DMS 273 treated with DMSO at 0.1 percent for 48 hours (cell line): ENCODE results near the gene ZXDC.

Source experiments
- DNase-seq: peaks from one replicate; lab custom pipeline; 2025; lab: John Stamatoyannopoulos, UW

ZXDC gene

DNA sequence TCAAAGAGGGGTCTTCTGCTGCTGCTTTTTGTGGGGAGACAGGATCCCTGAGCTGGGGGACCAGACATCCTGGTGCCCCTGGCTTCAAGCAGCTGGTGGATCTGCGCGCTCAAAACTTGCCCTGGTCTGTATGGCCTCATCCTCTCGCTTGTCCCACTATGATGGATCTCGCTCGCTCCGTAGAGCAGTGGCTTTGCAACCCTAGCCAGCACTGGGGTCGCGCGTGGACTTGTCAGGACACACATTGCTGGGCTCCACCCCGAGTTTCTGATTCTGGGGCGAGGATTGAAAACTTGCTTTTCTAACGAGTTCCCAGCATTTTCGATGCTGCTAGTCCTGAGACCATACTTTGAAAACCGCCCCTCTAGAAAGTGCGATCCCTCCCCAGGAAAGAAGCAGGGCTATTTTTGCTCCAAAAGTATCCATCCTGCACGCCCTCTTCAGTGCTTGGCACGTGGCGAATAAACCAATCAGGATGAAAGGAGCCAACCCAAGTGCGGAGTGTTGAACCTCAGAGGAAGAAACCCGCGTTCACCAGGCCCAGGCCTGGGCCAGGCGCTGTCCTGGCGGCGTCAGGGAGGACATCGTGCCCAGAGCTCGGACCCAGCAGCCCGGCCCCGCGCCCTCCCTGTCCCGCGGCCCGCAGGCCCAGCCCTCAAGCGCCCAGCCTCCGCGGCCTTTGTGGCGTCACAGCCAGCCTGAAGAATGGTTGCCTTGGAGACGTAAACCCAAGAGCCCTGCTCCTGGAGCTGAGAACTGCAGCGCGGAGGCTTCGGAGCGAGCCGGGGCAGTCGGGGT, 81.3 kb downstream of the ZXDC start, which contains the start of gene CFAP100:
TSS of gene CFAP100 (plus strand) at position 731 of the 798 bp plus-strand sequence. CDS start 1,092 bp downstream, outside the sequence.
- DNase-seq: no peak

DNA sequence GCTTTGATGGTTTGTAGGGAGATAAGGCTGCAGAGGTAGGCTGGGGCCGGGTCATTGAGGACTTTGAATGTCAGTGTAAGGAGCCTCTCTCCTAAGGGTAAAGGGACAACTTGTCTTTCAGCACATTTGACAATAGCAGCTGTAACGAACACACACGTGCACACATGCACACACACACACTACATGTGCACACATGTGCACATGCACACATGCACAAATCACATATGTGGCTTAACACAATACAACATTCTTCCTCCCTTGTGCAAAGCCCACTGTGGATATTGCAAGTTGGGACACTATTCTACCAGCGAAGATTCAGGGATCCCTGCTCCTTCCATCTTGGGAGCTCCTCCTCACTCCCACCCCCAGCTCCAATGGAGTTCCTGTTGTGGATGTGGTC, 82.1 kb downstream of the ZXDC start:
- DNase-seq: no peak

DNA sequence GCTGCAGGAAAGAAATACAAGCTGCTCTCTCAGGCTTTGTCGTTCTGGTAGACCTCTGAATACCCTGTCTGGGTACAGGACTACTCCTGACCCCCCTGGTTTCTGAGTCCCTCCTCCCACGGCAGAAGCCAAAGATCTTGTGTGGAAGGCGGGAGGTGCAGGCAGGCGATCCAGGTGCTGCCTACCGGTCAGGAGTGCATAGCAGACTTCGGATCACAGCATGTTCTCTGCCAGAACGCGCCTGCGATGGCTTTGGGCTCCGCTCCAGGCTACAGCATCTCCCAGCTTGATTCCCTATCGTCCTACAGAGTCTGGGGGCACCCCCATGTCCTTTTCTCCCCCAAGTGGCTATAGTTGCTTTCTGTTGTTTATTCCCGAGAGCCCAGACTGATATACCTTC, 83.4 kb downstream of the ZXDC start:
- DNase-seq: no peak

DNA sequence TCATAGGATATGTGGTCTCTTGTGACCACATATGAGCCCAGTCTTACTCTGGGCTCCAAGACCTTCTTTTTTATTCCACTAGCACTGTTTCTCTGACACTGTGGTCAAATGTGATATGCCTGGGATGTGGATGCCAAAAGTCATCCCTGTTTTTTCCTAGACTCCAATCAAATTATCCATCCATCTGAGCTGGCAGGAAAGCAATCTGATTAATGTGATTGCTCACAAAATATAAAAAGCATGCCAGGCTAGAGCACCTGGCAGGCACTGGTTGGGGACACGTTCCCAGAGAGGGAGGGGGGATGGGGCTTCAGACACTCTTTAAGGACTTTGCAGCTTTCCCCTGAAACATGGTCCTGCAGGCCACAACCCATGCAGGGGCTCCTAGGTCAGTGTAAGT, 84.1 kb downstream of the ZXDC start:
- DNase-seq: no peak

DNA sequence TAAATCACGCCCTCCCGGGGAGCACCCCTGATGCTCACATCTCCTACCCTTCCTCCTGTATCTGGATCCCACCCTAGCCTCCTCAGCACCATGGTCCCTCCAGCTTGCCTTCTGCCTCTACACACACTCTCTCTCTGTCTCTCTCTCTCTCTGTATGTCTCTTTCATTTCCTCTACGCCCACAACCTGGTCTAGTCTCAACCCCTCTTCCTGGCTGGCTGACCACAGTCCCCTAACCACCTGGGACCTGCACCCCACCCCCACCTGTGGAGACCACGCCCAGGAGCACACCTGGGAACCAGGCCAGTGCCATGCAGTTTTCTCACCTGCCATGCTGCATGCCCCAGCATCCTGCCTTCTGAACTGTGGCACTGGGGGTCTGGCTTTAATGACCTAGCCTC, 84.9 kb downstream of the ZXDC start:
- DNase-seq: no peak

DNA sequence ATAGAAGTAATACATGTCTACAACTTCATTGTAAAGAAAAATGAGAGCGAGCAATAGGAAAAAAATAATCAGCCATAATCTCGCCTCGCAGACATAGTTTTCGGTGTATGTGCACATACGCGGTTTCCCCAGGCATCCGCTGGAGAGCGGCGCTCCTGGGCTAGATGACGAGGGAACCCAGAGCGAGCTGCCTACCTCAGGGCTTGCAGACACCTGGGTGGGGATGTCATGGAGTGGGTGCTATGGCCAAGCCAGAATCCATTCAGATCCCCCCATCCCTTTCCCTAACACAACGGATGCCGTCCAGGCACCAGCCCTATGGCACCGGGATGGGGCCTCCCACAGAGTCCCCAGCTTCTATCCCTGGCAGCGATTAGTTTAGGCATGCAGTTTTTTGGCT, 85.5 kb downstream of the ZXDC start:
- no peak for DNase-seq

DNA sequence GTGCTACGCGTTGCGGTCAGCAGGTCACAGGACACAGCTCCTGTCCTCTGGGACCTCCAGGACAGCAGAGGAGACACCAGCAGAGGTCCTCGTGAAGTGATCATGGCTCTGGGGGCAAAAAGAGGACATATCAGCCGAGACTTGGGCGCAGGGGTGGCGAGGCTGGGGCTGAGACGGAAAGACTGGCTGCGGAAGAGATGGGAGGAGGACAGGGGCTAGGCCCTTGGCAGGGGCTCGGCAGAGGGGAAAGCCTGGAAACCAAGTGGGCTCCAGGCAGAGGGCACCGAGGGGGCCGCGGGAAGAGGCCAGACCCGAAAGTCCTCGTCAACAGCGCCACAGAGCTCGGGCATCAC, 85.9 kb downstream of the ZXDC start:
- DNase-seq: no peak

DNA sequence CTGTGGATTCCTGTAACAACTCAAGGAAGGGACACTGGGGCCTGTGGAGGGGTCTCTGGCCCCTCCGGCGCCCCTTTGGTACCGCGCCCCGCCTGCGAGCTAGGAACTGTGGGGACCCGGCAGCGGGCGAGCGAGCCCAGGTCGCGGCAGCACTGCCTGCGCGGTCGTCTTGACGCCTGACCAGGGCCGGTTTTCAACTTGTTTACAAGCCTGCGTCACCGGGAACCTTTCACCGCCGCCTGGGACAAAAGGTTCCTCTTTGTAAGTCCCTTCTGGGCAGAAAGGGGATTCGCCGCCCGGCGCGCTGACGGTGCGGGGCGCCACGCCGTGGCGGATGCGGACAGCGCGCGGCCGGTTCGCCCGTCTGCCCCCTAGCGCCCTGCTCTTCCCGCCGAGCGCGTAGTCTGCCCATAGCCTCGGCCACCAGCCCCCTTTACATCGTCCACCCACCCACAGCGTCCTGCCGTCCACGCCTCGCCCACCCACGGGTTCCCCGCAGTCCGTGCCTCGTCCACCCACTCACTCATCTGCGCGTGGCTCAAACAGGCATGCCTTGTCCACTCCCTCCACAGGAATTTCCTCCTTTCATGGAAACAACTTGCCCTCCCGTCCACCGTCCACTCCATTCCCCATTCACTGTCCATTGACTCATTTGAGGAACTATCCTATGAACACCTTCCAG, 86.4 kb downstream of the ZXDC start:
- DNase-seq: peak; percentile 57
